Measurements from ENCODE around the gene HOXA4. TPM values are rescaled to one million over a fixed set of nuclear protein-coding genes. Genes with fewer than 3 reads are reported as not detected.

HOXA4 gene
- total RNA-seq, 1 donor from 2014 or later, result not detected

DNA sequence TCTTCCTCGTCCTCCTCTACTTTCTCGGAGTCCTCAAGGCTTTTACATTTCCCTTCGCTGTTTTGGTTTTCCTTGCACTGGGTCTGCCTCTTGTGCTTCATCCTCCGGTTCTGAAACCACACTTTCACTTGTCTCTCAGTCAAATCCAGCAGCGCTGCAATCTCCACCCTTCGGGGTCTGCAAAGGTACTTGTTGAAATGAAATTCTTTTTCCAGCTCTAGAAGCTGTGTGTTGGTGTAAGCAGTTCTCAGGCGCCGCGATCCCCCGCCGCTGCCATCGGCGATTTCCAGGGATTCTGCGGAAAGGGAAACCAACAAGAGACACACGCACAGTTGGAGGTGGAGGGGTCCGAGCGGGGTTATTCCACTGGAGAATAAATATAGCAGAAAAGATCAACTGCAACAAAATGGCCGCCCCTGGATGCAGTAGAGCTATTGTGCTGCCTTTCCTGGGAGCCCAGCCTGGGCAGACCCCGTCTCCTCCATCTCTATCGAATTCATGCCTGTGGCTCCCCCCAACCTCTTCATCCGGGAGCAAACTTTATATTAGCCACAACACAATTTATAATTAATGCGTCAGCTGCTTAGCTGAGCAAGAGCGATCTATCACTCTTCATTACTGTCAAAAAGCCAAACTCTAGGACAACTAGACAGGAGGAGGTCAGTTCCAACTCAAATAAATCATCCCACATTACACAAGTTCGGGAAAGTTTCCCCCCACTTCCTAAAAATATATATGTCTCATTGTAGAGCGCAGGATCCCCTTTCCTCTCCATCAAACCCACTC lies 29.2 kb downstream of the HOXA4 start:
- H3K9me3 Mint-ChIP-seq (ENCODE audit: unreplicated experiment), result peaks cover 35% of the 10 kb centered on the region
- DNase-seq, result no peak
- H3K4me3 Mint-ChIP-seq (ENCODE audit: unreplicated experiment), result peak overlapping the region; percentile 43
- peak overlapping the region; percentile 49 for H3K27ac Mint-ChIP-seq (ENCODE audit: unreplicated experiment)
- TF ChIP-seq, protein P1, sequence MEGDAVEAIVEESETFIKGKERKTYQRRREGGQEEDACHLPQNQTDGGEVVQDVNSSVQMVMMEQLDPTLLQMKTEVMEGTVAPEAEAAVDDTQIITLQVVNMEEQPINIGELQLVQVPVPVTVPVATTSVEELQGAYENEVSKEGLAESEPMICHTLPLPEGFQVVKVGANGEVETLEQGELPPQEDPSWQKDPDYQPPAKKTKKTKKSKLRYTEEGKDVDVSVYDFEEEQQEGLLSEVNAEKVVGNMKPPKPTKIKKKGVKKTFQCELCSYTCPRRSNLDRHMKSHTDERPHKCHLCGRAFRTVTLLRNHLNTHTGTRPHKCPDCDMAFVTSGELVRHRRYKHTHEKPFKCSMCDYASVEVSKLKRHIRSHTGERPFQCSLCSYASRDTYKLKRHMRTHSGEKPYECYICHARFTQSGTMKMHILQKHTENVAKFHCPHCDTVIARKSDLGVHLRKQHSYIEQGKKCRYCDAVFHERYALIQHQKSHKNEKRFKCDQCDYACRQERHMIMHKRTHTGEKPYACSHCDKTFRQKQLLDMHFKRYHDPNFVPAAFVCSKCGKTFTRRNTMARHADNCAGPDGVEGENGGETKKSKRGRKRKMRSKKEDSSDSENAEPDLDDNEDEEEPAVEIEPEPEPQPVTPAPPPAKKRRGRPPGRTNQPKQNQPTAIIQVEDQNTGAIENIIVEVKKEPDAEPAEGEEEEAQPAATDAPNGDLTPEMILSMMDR (IDR thresholded peaks at IDR 0.05; ENCODE audit: partially characterized antibody, unreplicated experiment), result no peak
- H3K4me1 Mint-ChIP-seq (ENCODE audit: low read depth, unreplicated experiment), result peaks cover 14% of the 10 kb centered on the region
- peaks cover 4% of the 10 kb centered on the region for H3K36me3 Mint-ChIP-seq (ENCODE audit: unreplicated experiment)
- peaks cover 71% of the 10 kb centered on the region for H3K27me3 Mint-ChIP-seq (ENCODE audit: unreplicated experiment)

- H3K4me3 Mint-ChIP-seq (ENCODE audit: unreplicated experiment), result peak overlapping the region; percentile 43
- peaks cover 31% of the 10 kb centered on the region for H3K9me3 Mint-ChIP-seq (ENCODE audit: unreplicated experiment)
- TF ChIP-seq, protein P1 (IDR thresholded peaks at IDR 0.05; ENCODE audit: partially characterized antibody, unreplicated experiment), result no peak
- peaks cover 67% of the 10 kb centered on the region for H3K27me3 Mint-ChIP-seq (ENCODE audit: unreplicated experiment)
- H3K27ac Mint-ChIP-seq (ENCODE audit: unreplicated experiment), result no peak overlapping the region
- DNase-seq, result no peak
- peaks cover 12% of the 10 kb centered on the region for H3K4me1 Mint-ChIP-seq (ENCODE audit: low read depth, unreplicated experiment)
- peaks cover 4% of the 10 kb centered on the region for H3K36me3 Mint-ChIP-seq (ENCODE audit: unreplicated experiment)
Measured at GRCh38 chr7:27100694-27101170, 29.8 kb downstream of the HOXA4 start.

- Mint-ChIP-seq H3K9me3 (ENCODE audit: unreplicated experiment) (peaks cover 36% of the 10 kb centered on the region), H3K4me3 (ENCODE audit: unreplicated experiment) (peak overlapping the region; percentile 74), H3K4me1 (ENCODE audit: low read depth, unreplicated experiment) (peaks cover 14% of the 10 kb centered on the region), H3K27ac (ENCODE audit: unreplicated experiment) (peak overlapping the region; percentile 14), H3K36me3 (ENCODE audit: unreplicated experiment) (peaks cover 4% of the 10 kb centered on the region), H3K27me3 (ENCODE audit: unreplicated experiment) (peaks cover 68% of the 10 kb centered on the region)
- TF ChIP-seq, protein P1 (IDR thresholded peaks at IDR 0.05; ENCODE audit: partially characterized antibody, unreplicated experiment), result no peak
- no peak for DNase-seq
Measured at GRCh38 chr7:27099453-27100370, 30.8 kb downstream of the HOXA4 start.

GRCh38 chr7:27098578-27099451 lies 31.7 kb downstream of the HOXA4 start:
- DNase-seq, result no peak
- peaks cover 38% of the 10 kb centered on the region for H3K9me3 Mint-ChIP-seq (ENCODE audit: unreplicated experiment)
- H3K4me3 Mint-ChIP-seq (ENCODE audit: unreplicated experiment), result peak overlapping the region; percentile 74
- no peak overlapping the region for H3K27ac Mint-ChIP-seq (ENCODE audit: unreplicated experiment)
- H3K4me1 Mint-ChIP-seq (ENCODE audit: low read depth, unreplicated experiment), result peaks cover 14% of the 10 kb centered on the region
- TF ChIP-seq, protein P1 (IDR thresholded peaks at IDR 0.05; ENCODE audit: partially characterized antibody, unreplicated experiment), result no peak
- H3K27me3 Mint-ChIP-seq (ENCODE audit: unreplicated experiment), result peaks cover 69% of the 10 kb centered on the region
- peaks cover 4% of the 10 kb centered on the region for H3K36me3 Mint-ChIP-seq (ENCODE audit: unreplicated experiment)
